Gastrocnemius medialis (tissue), 4 donors: Measurements from ENCODE around the gene DNAAF5.

Experiments used
- CTCF ChIP-seq, 5 experiments: fragments of 450-650 bp in 3 of 5; fragments of 200-600 bp in 2 of 5; sonication (generic) in 2 of 5; IDR thresholded peaks in 4 of 5; conservative IDR thresholded peaks in 1 of 5; 1 replicate in 4 of 5; 2 replicates in 1 of 5; pipeline ENCODE4 v1.5.1; 2016 to 2019; ENCODE audit warnings: antibody characterized with exemption in 5 of 5, mild to moderate bottlenecking in 3 of 5, moderate library complexity in 3 of 5
- POLR2A ChIP-seq, 2 donors: fragments of 450-650 bp; IDR thresholded peaks; one replicate each; pipeline ENCODE4 v1.6.1; 2017; ENCODE audit warnings: antibody characterized with exemption in 2 of 2, mild to moderate bottlenecking in 2 of 2, moderate library complexity in 2 of 2

GRCh38 chr7:772005-772294 lies 45.5 kb downstream of the DNAAF5 start:
- TF ChIP-seq CTCF (IDR thresholded peaks at IDR 0.05 in 4 of 5, conservative IDR thresholded peaks at IDR 0.05 in 1 of 5) (no peak), POLR2A (IDR thresholded peaks at IDR 0.05) (no peak)
